Tongue (tissue), 3 donors: Measurements from ENCODE around the gene OSTF1. TPM values are rescaled to one million over a fixed set of nuclear protein-coding genes. Genes with fewer than 3 reads are reported as not detected.

Experiments
- DNase-seq: peaks from one replicate; pipeline ENCODE4 v3.0.0-alpha.2; 2015
- small RNA-seq: library from RNA; depleted of rRNA; stranded (forward); fragments of <200 nt; gene quantifications from one replicate; pipeline ENCODE3, GENCODE V24; 2014; ENCODE audit warnings: low replicate concordance
- total RNA-seq: library from RNA; depleted of rRNA; stranded (reverse); fragments of >200 nt; gene quantifications from one replicate; pipeline ENCODE4 v1.2.3, GENCODE V29; 2014

OSTF1 gene
- total RNA-seq, 1 donor from 2014 or later, result 17.8 TPM

DNA sequence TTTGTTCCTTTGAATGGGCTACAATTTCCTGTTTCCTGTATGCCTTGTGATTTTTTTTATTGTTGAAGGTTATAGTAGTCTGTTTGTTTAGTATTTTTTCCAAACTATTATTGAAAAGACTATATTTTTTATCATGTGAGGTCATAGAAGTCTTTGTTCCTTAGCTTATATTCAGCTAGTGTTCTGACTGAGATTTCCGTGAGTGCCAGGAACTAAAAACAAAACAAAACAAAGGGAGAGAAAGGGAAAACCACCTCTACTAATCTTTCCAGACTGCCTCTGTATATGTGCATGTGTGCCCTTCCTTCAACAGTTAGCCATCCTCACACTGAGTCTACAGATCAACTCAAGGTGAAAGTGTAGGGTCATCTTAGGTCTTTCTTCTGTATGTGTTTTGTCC is 79.0 kb downstream of the OSTF1 start:
- DNase-seq, result no peak

DNA sequence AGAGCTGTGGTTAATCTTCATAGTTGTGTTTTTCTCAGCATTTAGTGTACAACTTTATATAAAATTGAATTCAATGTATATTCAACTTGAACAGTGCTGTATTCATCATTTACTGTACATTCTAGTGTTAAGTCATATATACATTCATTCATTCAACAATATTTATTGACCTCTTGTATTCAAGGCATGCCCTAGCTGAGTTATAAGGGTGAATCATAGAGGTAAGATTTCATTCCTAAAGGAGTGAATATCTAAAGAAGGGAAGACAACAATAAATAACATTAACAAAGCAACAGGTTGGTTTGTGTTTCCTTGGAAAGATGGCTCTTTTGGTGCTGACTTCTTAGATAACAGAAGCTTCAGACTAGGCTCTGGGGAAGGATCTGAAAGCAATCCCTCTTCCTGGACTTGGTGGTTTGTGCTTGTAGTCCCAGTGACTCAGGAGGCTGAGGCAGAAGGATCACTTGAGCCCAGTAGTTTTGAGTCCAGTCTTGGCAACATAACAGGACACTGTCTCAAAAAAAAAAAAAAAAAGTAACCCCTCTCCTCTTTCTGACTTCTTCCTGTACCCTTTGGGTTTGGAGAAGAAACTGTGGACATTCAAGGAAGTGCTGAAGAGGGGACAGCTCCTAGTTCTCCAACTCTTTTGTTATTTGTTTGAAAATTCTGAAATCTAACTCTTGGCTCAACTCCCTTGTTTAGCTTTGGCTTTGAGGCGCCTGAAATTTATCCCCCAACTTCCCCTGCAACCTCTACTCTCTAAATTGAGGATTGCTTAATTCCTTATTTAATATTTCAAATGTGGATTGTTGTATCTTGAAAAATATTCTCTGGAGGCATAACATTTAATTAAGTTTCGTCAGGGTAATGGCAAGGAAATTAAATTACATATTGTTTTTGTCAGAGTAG is 80.2 kb downstream of the OSTF1 start:
- DNase-seq, result no peak

DNA sequence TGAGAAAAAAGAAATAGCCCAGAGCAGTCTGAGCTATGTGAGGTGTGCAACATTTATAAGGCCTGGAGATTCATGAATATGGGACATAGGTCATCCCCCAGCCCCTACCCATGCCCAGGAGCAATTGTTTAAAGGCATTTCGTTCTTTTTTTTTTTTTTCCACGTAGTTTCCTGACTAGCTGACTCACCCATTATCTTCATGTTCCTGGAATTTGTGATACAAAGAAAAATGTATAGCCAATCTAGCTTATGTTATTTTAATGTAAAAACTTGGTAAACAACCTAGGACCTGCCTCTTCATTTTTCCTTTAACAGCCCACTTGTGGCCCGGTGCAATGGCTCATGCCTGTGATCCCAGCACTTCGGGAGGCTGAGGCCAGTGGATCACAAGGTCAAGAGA is 81.3 kb downstream of the OSTF1 start:
- DNase-seq, result no peak

DNA sequence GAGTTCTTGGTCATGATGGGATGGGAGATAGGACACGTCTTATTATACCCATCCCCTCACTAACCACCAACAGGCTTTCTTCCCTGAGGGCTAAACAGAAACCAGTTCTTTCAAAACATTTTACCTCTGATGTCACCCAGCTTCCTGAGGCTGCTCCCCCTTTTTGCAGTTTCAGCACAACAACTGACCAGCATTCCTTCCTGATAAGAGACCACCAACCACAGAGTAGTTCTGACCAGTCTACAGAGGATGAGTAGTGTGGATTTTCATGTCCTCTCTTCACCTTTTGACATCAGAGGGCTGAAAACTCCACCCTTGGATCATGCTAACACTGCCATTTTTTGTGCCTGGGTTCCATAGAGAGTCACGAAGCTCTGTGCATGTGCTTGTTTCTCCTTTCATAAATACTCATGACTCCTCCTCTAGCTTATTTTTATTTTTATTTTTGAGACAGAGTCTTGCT is 82.6 kb downstream of the OSTF1 start:
- DNase-seq, result no peak

DNA sequence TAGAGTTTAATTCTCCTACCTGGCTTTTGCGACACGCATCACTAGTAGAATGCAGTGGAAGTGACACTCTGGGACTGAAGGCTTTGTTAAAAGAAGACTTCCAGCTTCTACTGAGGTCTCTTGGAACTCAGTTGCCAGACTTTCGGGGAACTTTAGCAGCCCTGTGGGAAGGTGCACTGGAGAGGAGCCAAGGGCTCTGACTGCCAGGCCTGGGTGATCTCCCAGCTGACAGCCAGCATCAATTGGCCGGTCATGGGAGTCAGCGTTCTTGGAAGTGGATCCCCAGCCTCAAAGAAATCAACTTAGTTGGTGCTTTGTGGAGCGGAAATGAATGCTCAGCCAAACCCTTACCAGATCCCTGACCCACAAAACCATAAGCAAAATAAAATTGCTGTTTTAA is 87.1 kb downstream of the OSTF1 start:
- DNase-seq, result no peak

DNA sequence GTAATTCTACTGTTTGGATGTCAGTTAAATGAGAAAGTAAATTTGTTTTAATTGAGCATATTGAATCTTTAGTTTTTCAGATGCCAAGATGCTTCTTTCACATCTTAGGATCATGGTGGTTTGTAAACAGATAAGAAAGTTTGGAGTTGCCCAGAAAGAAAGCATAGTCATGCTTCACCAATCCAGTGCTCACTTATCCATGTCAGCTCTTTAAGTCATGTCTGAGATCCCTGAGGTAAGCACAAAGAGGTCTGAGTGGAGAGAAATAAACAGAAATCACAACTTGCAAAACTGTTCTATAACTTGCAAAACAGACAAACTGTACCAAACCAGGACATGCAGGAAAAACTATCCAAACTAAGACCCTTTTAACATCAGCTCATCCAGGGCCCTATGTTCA is 87.7 kb downstream of the OSTF1 start:
- DNase-seq, result no peak

DNA sequence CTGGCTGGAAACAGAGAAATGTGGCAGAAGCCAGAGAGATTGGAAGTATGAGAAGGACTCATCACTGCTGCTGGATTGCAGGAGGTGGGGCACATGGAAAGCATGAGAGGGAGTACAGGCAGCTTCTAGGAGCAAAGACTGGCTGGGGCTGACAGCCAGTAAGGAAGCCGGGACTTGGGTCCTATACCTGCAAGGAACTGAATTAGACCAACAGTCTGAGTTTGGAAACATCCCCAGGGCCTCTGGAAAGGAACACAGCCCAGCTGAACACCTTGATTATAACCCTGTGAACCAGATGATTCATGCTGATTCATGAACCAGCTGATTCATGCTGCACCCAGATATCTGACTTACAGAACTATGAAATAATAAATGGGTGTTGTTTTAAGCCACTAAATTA is 93.4 kb downstream of the OSTF1 start:
- no peak for DNase-seq

DNA sequence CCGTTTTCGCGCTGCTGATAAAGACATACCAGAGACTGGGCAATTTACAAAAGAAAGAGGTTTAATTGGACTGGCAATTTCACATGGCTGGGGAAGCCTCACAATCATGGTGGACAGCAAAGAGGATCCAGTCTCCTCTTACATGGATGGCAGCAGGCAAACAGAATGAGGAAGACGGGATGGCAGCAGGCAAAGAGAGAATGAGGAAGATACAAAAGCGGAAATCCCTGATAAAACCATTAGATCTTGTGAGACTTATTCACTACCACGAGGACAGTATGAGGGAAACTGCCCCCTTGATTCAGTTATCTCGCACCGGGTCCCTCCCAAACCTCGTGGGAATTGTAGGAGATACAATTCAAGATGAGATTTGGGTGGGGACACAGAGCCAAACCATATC is 95.0 kb downstream of the OSTF1 start:
- no peak for DNase-seq

DNA sequence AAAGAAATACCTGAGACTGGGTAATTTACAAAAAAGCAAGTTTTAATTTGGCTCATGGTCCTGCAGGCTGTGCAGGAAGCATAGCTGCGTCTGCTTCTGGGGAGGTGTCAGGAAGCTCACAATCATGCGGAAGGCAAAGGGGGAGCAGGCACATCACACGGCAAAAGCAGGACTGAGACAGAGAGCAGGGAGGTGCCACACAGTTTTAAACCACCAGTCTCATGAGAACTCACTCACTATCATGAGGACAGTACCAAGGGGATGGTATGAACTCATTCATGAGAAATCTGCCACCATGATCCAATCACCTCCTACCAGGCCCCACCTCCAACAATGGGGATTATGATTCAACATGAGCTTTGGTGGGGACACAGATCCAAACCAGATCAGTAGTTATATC is 96.2 kb downstream of the OSTF1 start:
- no peak for DNase-seq

DNA sequence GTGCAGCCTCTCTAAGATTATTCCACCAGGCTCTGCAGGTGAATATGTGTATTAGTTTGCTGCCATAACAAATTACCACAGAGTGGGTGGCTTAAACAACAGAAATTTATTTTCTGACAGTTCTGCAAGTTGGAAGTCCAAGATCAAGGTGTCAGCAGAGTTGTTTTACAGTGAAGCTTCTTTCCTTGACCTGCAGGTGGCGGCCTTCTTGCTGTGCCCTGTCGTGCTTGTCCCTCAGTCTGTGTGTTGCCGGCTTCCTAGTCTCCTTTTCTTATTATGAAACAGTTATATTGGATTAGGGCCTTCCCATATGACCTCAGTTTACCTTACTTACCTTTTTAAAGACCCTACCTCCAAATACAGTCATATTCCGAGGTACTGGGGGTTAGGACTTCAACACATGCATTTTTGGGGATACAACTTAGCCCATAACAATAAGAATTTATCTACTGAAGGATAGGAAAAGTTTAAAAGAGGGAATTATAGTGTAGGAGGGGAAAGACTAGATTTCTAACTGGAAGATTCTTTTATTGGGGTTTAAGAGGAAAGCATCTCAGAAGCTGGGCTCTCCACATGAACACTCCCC is 97.4 kb downstream of the OSTF1 start:
- DNase-seq, result peak; percentile 23

DNA sequence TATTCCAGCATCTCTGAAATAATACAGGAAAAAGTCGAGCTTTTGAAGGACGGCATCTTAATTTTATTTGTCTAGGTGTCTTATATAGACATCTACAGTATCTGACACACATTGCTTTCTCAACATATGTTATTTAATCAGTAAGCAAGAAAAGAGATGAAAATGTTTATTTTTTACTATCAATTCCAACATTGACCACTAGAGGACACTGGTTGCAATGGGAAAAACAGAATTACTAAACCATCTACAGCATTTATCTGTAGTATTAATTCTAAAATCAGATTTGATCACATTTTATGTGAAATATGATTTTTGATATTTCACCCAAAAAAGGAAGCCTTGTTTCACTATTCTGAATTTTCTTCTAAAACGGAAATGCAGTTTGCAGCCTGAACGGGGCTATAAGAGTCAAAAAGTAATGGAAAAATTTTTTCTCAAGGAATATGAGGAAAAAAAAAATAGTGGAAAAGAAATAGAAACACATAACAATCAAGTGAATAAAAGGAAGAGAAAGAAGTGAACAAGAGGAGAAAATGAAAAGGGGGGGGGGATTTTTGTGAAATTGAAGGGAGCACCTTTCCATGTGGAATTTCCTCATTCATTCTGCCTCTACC is 98.6 kb downstream of the OSTF1 start:
- DNase-seq, result peak; percentile 33

DNA sequence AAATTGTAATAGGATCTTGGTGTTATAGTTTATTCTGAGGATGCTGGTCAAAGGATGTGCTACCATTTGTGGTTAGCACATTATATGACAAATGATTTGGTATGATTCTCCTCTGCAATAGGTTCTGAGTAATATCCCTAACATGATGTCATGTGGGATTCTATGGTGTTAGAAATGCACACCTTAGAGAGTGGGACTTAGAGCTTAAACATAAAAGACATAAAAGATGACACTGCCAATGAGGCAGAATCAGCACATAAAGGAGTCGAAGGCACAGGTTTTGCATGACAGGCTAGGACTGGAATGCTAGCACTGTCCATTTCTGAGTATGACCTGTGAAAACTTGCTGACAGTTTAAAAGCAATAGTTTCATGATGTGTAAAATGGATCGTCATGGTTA is 100.4 kb downstream of the OSTF1 start:
- no peak for DNase-seq

DNA sequence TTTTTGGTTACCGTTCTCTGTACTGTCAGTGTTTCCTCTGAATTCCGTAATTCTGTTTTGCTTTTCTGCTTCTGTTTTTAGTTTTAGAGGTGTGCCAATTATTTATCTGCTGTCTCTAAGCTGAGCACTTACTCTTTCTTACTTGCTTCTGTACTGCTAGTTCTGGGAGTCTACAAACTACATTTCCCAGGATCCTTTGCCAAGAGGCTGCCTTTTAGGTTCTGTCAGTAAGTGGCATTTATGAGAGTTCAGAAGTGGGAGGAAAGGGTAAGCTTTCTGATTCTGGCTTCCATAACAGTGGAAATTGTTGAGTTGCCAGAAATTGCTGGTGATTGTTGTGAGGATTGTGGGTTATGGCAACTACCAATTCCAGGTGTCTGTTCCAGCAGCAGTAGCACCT is 102.4 kb downstream of the OSTF1 start:
- DNase-seq, result no peak

Small RNA genes lying within 50 kb of the gene (small RNA-seq; reads per million reads assigned to genes)
- not detected for gene RF00019

Other genes with a start within 250 kb of the OSTF1 start
- 0.72 TPM for gene TRPM6, start 200.6 kb upstream of the OSTF1 start, total RNA-seq
- 6.6 TPM for gene C9orf40, start 135.6 kb upstream of the OSTF1 start, total RNA-seq
- gene CARNMT1, start 60.2 kb upstream of the OSTF1 start, total RNA-seq, result 39.8 TPM
- gene NMRK1, start 359 bp upstream of the OSTF1 start, total RNA-seq, result 12.3 TPM